GM18508 (cell line): ENCODE results near the gene SYT8.
"Not testable (repeated sequence)": the region's sequence is repeated elsewhere in the genome, so short reads cannot be mapped to it uniquely, and the experiment has no call there.

ENCODE experiments used
- ATAC-seq: cut with Tn5 transposase; IDR thresholded peaks from one replicate; pipeline ENCODE4 v1.9.1; 2021; ENCODE audit warnings: moderate number of reproducible peaks; ENCODE audit not compliant: insufficient read depth, unreplicated experiment

SYT8 gene

DNA sequence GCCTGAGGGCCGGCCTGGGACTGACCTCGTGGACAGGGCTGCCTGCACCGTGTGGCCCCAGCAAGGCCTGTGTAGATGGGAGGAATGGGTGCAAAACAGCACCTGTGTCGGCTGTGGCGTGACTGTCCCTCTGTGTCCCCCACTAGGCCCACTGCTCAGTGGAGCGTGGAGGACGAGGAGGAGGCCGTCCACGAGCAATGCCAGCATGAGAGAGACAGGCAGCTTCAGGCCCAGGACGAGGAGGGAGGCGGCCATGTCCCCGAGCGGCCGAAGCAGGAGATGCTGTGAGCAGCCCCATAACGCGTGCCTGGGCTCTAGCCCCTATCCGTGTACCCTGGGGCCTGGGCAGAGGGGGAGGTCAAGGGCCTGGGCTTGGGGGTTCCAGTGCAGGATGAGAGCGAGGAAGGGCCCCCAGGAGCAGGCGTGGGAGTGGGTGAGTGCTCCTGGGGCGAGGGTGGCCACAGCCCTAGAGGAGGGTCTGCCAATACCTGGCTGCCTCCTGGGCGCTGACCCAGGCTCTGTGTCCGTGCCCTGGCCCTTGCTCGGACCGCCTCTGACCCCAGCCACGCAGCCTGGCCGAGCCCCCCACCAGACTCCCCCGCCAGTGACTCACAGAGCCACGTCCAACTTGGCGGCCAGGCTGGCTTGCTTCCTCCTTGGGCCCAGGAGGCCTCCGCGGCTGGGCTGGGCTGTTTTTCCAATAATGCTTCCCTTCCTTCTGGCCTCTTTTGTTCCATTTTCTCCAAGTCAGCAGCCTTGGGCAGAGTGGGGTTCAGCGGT lies 45.3 kb downstream of the SYT8 start:
- ATAC-seq, result no peak

DNA sequence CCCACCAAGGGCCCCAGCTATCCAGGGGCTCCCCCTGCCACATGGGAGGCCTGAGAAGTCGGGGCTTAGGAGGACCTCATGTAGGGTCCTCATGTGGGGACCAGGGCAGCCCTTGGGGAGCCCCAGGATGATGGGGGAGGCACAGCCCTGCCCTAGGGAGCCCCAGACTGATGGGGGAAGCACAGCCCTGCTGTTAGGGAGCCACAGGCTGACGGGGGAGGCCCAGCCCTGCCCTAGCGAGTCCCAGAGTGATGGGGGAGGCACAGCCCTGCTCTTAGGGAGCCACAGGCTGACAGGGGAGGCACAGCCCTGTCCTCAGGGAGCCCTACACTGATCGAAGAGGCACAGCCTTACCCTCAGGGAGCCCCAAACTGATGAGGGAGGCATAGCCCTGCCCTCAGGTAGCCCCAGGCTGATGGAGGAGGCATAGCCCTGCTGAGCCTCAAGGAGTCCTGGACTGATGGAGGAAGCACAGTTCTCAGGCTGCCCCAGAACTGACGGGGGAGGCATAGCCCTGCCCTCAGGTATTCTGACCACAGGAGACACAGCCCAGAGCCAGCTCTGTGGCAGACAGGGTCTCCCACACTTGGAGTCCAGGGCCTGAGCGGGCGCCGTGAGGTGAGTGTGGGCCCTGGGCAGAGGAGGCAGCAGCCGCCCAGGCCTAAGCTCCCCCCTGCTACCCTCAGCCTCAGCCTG lies 46.1 kb downstream of the SYT8 start:
- no peak for ATAC-seq

DNA sequence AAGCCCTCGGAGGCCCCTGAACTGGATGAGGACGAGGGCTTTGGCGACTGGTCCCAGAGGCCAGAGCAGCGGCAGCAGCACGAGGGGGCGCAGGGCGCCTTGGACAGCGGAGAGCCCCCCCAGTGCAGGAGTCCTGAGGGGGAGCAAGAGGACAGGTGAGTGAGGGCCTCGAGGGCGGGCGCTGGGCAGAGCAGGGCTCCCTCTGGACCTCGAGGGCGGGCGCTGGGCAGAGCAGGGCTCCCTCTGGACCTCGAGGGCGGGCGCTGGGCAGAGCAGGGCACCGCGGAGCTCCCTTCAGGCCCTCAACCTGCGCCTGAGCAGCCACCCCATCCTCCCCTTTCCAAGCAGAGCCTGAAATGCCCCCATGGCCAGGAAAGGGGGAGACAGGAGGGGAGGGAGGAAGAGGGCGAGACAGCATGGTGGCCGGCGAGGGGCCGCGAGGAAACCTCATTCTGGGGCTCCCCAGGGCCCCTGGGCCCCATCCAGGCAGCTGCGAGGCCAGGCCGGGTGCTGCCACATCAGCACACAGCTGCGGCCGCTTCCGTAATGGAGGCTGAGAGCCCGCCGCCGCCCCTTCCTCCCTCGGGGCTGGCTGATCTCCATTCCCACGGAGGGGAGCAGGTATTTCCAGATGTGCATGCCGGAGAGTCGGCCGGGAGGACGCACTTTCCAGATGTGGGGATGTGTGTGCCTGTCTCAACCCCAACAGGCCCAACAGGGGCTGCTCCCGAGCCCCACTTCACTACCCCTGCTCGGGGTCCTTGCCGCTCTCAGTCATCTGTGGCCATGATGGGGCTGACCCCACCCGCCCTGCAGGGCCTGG lies 46.9 kb downstream of the SYT8 start:
- ATAC-seq, result no peak

DNA sequence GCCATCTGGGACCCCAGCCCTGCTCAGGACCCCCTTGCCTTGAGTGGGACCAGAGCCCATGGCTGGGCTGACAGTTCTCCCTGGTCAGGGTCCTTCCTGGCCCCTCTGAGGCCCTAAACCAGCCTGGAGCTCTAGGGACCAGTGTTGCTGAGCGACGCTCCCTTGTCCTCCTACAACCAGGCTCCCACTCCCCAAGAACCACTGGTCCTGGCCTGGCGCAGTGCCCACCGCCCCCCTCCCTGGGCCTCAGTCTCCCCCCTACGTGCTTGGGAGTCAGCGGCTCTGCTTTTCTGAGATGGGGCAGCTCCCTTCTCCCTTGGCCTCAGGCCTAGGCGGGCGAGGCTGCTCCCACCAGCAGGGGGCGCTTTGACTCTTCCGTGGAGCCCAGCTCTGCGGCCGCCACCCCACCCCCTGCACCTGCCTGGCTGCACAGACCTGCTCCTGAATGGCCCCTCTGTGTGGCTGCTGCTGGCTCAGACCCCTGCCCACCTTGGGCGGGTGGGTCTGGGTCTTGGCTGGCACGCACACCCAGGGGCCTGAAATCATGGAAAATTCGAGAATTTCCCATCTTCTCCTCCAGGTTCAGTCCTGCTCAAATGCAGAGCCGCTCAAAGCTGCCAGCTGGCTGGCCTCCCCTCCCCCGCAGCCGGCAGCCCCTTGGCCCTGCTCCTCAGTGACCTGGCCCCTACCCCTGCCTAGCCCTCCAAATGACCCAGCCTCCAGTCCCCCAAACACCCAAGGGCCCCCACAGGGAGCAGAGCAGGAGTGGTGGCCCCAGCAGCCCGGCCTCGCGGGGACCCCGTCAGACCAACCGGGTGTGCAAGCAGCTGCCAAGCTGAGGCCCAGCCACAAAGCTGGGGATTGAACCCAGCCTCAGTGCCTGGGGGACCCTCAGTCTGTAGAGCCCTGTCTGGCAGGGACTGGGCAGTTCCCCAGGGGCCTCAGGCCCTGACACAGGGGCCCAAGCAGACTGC lies 47.8 kb downstream of the SYT8 start:
- no peak for ATAC-seq

DNA sequence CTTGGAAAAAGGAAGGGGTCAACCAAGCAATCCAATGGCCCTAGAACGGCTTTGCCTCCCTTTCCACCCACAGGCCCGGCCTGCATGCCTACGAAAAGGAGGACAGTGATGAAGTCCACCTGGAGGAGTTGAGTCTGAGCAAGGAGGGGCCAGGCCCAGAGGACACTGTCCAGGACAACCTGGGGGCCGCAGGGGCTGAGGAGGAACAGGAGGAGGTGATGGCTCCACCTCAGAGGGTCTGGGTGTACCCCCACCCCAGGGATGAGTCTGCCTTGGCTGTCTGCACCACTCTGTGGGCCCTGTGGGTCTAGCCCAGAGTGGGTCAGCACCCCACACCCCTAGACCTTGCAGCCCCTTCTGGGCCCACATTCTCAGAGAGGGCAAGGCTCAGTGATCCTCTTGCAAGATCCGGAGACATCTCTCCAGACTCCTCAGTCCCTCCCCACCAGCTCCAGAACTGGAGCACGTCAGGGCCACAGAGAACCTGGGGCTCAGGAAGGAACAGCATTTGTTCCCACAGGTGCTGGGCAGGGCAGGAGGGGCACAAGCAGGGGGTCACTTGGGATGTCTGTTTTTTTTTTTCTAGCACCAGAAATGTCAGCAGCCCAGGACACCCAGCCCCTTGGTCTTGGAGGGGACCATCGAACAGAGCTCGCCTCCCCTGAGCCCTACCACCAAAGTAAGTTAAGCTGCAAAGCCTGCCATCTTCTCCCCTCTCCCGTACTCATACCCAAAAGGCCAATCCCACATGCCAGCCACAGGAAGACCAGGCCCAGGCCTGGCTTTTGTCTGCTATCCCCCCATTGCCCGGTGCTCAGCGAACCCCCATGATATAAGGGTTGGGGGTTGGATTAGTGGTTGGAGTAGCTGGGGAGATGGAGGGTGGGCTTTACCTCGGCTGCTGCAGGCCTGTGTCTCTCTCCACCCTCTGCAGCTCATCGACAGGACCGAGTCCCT lies 48.8 kb downstream of the SYT8 start:
- no peak for ATAC-seq

DNA sequence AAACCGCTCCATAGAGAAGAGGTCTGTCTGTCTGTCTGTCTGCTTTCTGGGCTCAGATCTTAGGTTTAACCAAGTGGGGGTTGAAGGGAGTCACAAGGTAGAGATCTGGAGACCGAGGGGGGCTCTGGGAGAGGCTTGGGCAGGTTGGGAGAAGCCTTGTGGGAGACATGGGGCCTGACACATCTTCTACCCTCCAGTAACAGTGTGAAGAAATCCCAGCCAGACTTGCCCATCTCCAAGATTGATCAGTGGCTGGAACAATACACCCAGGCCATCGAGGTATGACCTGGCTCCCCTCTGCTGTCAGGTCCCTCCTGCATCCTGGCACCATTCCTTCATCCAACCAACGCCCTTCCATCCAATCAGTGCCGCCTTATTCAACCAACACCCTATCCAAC lies 49.5 kb downstream of the SYT8 start:
- no peak for ATAC-seq

DNA sequence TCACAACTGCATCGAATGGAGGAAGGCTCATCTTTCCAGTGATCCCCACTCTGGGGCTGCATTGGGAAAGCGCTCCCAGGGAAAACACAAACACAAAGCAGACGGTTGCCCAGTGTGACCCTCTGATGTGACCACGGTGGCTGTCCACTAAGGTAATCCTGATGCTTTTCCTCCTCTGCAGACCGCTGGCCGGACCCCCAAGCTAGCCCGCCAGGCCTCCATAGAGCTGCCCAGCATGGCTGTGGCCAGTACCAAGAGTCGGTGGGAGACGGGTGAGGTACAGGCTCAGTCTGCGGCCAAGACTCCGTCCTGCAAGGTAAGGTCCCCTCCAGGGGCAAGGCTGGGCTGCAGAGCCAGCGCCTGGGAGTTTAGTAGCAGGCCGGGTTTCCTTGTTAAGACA lies 51.8 kb downstream of the SYT8 start:
- not testable (repeated sequence) for ATAC-seq
